WTC11 (cell line): ENCODE results near the gene MEGF8.

Experiments
- MYBL2 ChIP-seq: sonication (generic); formaldehyde crosslinking; IDR thresholded peaks from 2 replicates; pipeline ENCODE4 v1.8.1; 2023; ENCODE audit warnings: mild to moderate bottlenecking, moderate library complexity, missing genetic modification reagents
- TF ChIP-seq, protein P1 (sequence below): fragments of 200-600 bp; IDR thresholded peaks from 2 replicates; pipeline ENCODE4 v1.8.0; 2022; ENCODE audit warnings: antibody characterized with exemption

DNA sequence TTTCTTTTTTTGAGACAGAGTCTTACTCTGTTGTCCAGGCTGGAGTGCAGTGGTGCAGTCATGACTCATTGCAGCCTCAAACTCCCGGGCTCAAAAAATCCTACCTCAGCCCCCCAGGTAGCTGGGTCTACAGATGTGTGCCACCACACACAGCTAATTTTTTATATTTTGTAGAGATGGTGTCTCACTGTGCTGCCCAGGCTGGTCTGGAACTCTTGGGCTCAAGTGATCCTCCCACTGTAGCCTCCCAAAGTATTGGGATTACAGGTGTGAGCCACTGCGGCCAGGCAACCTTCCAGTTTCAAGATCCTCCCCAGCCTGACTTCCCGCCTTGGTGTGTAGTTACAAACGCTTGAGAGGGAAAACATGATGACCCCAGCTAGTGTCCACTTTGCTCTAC is 42.5 kb downstream of the MEGF8 start:
- TF ChIP-seq, protein P1, sequence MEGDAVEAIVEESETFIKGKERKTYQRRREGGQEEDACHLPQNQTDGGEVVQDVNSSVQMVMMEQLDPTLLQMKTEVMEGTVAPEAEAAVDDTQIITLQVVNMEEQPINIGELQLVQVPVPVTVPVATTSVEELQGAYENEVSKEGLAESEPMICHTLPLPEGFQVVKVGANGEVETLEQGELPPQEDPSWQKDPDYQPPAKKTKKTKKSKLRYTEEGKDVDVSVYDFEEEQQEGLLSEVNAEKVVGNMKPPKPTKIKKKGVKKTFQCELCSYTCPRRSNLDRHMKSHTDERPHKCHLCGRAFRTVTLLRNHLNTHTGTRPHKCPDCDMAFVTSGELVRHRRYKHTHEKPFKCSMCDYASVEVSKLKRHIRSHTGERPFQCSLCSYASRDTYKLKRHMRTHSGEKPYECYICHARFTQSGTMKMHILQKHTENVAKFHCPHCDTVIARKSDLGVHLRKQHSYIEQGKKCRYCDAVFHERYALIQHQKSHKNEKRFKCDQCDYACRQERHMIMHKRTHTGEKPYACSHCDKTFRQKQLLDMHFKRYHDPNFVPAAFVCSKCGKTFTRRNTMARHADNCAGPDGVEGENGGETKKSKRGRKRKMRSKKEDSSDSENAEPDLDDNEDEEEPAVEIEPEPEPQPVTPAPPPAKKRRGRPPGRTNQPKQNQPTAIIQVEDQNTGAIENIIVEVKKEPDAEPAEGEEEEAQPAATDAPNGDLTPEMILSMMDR = no peak
- no peak for TF ChIP-seq MYBL2 (CRISPR knock-in tag)
